ENCODE measurements around the gene KDM5C. TPM values are rescaled to one million over a fixed set of nuclear protein-coding genes. Genes with fewer than 3 reads are reported as not detected.

Gene KDM5C
- total and polyA plus RNA-seq, 2 of the 8 experiments (the other 6 are each of a cell fraction or from before 2014, with no cell fraction given), result 42.4 to 82.2 TPM

- no peak for DNase-seq (ENCODE audit: low read depth in 1 of 2, low spot score in 2 of 2)
- H4K5ac ChIP-seq (ENCODE audit: insufficient read length, low read depth, low read length), result no peak overlapping the region
- H4K91ac ChIP-seq (replicated peaks; ENCODE audit: insufficient read length, low read length), result no peak overlapping the region
- H3K36me3 ChIP-seq (ENCODE audit: control insufficient read depth in 2 of 4, insufficient read depth in 4 of 4, low read length in 3 of 4), result no peaks in the 10 kb centered on the region
- H3K4me3 ChIP-seq (ENCODE audit: extremely low read depth in 1 of 4, insufficient read depth in 2 of 4, low read depth in 3 of 4, low read length in 4 of 4), result no peak overlapping the region
- WGBS, 2 experiments (ENCODE audit: extremely low coverage in 1 of 2, insufficient coverage in 1 of 2, insufficient read length in 1 of 2, insufficient replicate concordance in 2 of 2, low coverage in 1 of 2, low lambda C conversion rate in 2 of 2, missing lambda C conversion rate in 1 of 2), result 90% methylated on average over 8 of the region's 8 CpGs; no CpG with 5 or more reads in 1 of the 2 experiments
- H2BK12ac ChIP-seq (ENCODE audit: low read depth, low read length), result no peak overlapping the region
- H2BK15ac ChIP-seq (ENCODE audit: low read length), result no peak overlapping the region
- H3K23me2 ChIP-seq (ENCODE audit: low read depth, low read length), result no peaks in the 10 kb centered on the region
- no peak overlapping the region for H3K18ac ChIP-seq (ENCODE audit: extremely low read depth, low read length)
- no peak overlapping the region for H3K4ac ChIP-seq (replicated peaks; ENCODE audit: insufficient read length, low read depth, low read length)
- 0 out of 4 replicates have a peak, but pooled peaks cover 0 to 4% of the 10 kb centered on the region in 2 experiments for H3K9me3 ChIP-seq (ENCODE audit: insufficient read depth in 2 of 2, low read depth in 1 of 2, low read length in 1 of 2)
- ChIA-PET CTCF (ENCODE audit: partially characterized antibody) (no interaction called here), POLR2A (ENCODE audit: partially characterized antibody) (no interaction called here)
- H3K4me1 ChIP-seq (replicated peaks in 1 of 4; ENCODE audit: control insufficient read depth in 3 of 4, insufficient read depth in 4 of 4, low read length in 3 of 4), result no peaks in the 10 kb centered on the region
- no peaks in the 10 kb centered on the region for H3K79me1 ChIP-seq (ENCODE audit: low read depth, low read length)
- no peak overlapping the region for H2BK5ac ChIP-seq (ENCODE audit: low read depth, low read length)
- no peak overlapping the region for H3K56ac ChIP-seq (replicated peaks; ENCODE audit: insufficient read length, low read depth, low read length)
- no peak for FAIRE-seq
- H2BK120ac ChIP-seq (replicated peaks; ENCODE audit: low read depth, low read length), result no peak overlapping the region
- no peaks in the 10 kb centered on the region for H4K20me1 ChIP-seq (replicated peaks in 1 of 2; ENCODE audit: control insufficient read depth in 1 of 2, insufficient read depth in 2 of 2, low read length in 2 of 2)
- no peak overlapping the region for H3K9ac ChIP-seq (replicated peaks in 1 of 4; ENCODE audit: extremely low read depth in 1 of 4, low read depth in 3 of 4, low read length in 3 of 4)
- no peak overlapping the region for H3K4me2 ChIP-seq (ENCODE audit: insufficient read depth in 1 of 2, low read depth in 2 of 2, low read length in 2 of 2)
- no peak overlapping the region for H2AK5ac ChIP-seq (ENCODE audit: low read depth, low read length)
- H2AFZ ChIP-seq (ENCODE audit: low read length), result no peak overlapping the region
- no peak overlapping the region for H3K27ac ChIP-seq (ENCODE audit: low read depth, low read length)
- no peak overlapping the region for H2BK20ac ChIP-seq (ENCODE audit: low read length)
- H3K79me2 ChIP-seq (ENCODE audit: control insufficient read depth in 1 of 2, insufficient read depth in 2 of 2, low read length in 2 of 2), result no peaks in the 10 kb centered on the region
- H3K14ac ChIP-seq (ENCODE audit: insufficient read length), result no peak overlapping the region
- H3K27me3 ChIP-seq (replicated peaks in 1 of 4; ENCODE audit: control insufficient read depth in 3 of 4, extremely low read depth in 1 of 4, insufficient read depth in 3 of 4, low read length in 3 of 4), result no peaks in the 10 kb centered on the region
- H4K8ac ChIP-seq (ENCODE audit: extremely low read depth, insufficient read depth, low read length), result no peak overlapping the region
- no peak overlapping the region for H3K23ac ChIP-seq (ENCODE audit: insufficient read length)
- no peak for TF ChIP-seq EZH2 (IDR thresholded peaks at IDR 0.05; ENCODE audit: low read depth, low read length, severe bottlenecking)
- TF ChIP-seq SRF (IDR thresholded peaks at IDR 0.05; ENCODE audit: low read depth, low read length), result no peak
- no peak for TF ChIP-seq EGR1 (IDR thresholded peaks at IDR 0.05; ENCODE audit: borderline replicate concordance, low read depth, low read length)
- no peak for TF ChIP-seq SP2 (IDR thresholded peaks at IDR 0.05; ENCODE audit: low read length)
- no peak for TF ChIP-seq ZNF274 (IDR thresholded peaks at IDR 0.05; ENCODE audit: borderline replicate concordance, extremely low read depth, low read length)
- no peak for TF ChIP-seq RNF2 (IDR thresholded peaks at IDR 0.05; ENCODE audit: borderline replicate concordance, low read depth, low read length, missing control alignments, poor library complexity, severe bottlenecking)
- TF ChIP-seq NANOG (IDR thresholded peaks at IDR 0.05; ENCODE audit: insufficient read depth, low read depth, low read length, poor library complexity, severe bottlenecking), result no peak
- no peak for TF ChIP-seq BACH1 (IDR thresholded peaks at IDR 0.05; ENCODE audit: low read length)
- TF ChIP-seq CBX8 (IDR thresholded peaks at IDR 0.05; ENCODE audit: borderline replicate concordance, low read depth, low read length), result no peak
- no peak for TF ChIP-seq SIRT6 (IDR thresholded peaks at IDR 0.05; ENCODE audit: low read length)
- no peak for TF ChIP-seq HDAC6 (IDR thresholded peaks at IDR 0.05; ENCODE audit: low read depth, low read length)
- TF ChIP-seq CHD1 (IDR thresholded peaks at IDR 0.05; ENCODE audit: low read depth, low read length), result no peak
- no peak for TF ChIP-seq RXRA (IDR thresholded peaks at IDR 0.05; ENCODE audit: insufficient read depth, low read depth, low read length)
- TF ChIP-seq BRCA1 (IDR thresholded peaks at IDR 0.05; ENCODE audit: low read depth, low read length), result no peak
These were observed 69.3 kb downstream of the KDM5C start for GRCh38 chrX:53155512-53156206.

Data from H1 (cell line).